A549 (cell line): Measurements from ENCODE around the gene SORBS1.

ENCODE experiments used
- BCL3 ChIP-seq: fragments of >200 bp; sonication (Bioruptor Twin); formaldehyde crosslinking; IDR thresholded peaks from 3 replicates; pipeline ENCODE4 v1.6.1; 2016
- BHLHE40 ChIP-seq: IDR thresholded peaks from 2 replicates; pipeline ENCODE4 v1.6.1; 2012; ENCODE audit warnings: low read depth, low read length, inconsistent platforms
- CHD2 ChIP-seq: fragments of 150-350 bp; IDR thresholded peaks from 2 replicates; pipeline ENCODE4 v1.6.1; 2014; ENCODE audit warnings: low read length; ENCODE audit not compliant: partially characterized antibody
- CHD4 ChIP-seq: fragments of 200-600 bp; sonication (generic); IDR thresholded peaks from 2 replicates; pipeline ENCODE4 v1.6.1; 2016; ENCODE audit warnings: antibody characterized with exemption, mild to moderate bottlenecking, borderline replicate concordance
- CTCF ChIP-seq: fragments of >200 bp; sonication (Bioruptor Twin); formaldehyde crosslinking; IDR thresholded peaks from 3 replicates; pipeline ENCODE4 v1.5.1; 2016
- EP300 ChIP-seq, 2 experiments: fragments of >200 bp; sonication (Bioruptor Twin); formaldehyde crosslinking; IDR thresholded peaks; 2 replicates in 1 of 2; 3 replicates in 1 of 2; pipeline ENCODE4 v1.6.1; 2016 to 2017
- FOSB ChIP-seq: fragments of 250-450 bp; sonication (Bioruptor Pico); IDR thresholded peaks from 2 replicates; pipeline ENCODE4 v1.5.0; 2020; ENCODE audit warnings: mild to moderate bottlenecking, moderate library complexity
- JUN ChIP-seq, 2 experiments: fragments of >200 bp; sonication (Bioruptor Twin); formaldehyde crosslinking; IDR thresholded peaks; 2 replicates in 1 of 2; 3 replicates in 1 of 2; pipeline ENCODE4 v1.6.1; 2016 to 2017
- KDM1A ChIP-seq: fragments of 200-600 bp; sonication (generic); IDR thresholded peaks from 2 replicates; pipeline ENCODE4 v1.6.1; 2016; ENCODE audit warnings: low read depth, mild to moderate bottlenecking
- MAX ChIP-seq: IDR thresholded peaks from 2 replicates; pipeline ENCODE4 v1.6.1; 2012
- MAZ ChIP-seq: fragments of 150-350 bp; IDR thresholded peaks from 2 replicates; pipeline ENCODE4 v1.6.1; 2014; ENCODE audit warnings: antibody characterized with exemption, low read depth, low read length, borderline replicate concordance
- NPAS2 ChIP-seq: fragments of 250-450 bp; sonication (Bioruptor Pico); IDR thresholded peaks from 2 replicates; pipeline ENCODE4 v1.8.0; 2022; ENCODE audit warnings: mild to moderate bottlenecking, moderate library complexity, borderline replicate concordance
- POLR2A ChIP-seq: IDR thresholded peaks from 2 replicates; pipeline ENCODE4 v1.6.1; 2012; ENCODE audit warnings: mild to moderate bottlenecking, low read length
- SMC3 ChIP-seq: fragments of >200 bp; sonication (Bioruptor Twin); formaldehyde crosslinking; IDR thresholded peaks from 3 replicates; pipeline ENCODE4 v1.6.1; 2018; ENCODE audit warnings: inconsistent platforms

- no peak for TF ChIP-seq CTCF
- TF ChIP-seq CHD2 = no peak
- no peak for TF ChIP-seq NPAS2 (CRISPR knock-in tag)
- no peak for TF ChIP-seq MAX
- no peak for TF ChIP-seq BHLHE40
- TF ChIP-seq POLR2A = no peak
- no peak for TF ChIP-seq CHD4
- no peak for TF ChIP-seq MAZ
- no peak for TF ChIP-seq EP300 (IDR thresholded peaks at IDR 0.05)
- no peak for TF ChIP-seq BCL3
- TF ChIP-seq KDM1A = no peak
- TF ChIP-seq FOSB (CRISPR knock-in tag) = no peak
- no peak for TF ChIP-seq SMC3
- TF ChIP-seq JUN (IDR thresholded peaks at IDR 0.05) = no peak
These were observed 15.2 kb downstream of the SORBS1 start for GRCh38 chr10:95545981-95546380.
